Measurements from ENCODE around the gene RPL31.

DNA sequence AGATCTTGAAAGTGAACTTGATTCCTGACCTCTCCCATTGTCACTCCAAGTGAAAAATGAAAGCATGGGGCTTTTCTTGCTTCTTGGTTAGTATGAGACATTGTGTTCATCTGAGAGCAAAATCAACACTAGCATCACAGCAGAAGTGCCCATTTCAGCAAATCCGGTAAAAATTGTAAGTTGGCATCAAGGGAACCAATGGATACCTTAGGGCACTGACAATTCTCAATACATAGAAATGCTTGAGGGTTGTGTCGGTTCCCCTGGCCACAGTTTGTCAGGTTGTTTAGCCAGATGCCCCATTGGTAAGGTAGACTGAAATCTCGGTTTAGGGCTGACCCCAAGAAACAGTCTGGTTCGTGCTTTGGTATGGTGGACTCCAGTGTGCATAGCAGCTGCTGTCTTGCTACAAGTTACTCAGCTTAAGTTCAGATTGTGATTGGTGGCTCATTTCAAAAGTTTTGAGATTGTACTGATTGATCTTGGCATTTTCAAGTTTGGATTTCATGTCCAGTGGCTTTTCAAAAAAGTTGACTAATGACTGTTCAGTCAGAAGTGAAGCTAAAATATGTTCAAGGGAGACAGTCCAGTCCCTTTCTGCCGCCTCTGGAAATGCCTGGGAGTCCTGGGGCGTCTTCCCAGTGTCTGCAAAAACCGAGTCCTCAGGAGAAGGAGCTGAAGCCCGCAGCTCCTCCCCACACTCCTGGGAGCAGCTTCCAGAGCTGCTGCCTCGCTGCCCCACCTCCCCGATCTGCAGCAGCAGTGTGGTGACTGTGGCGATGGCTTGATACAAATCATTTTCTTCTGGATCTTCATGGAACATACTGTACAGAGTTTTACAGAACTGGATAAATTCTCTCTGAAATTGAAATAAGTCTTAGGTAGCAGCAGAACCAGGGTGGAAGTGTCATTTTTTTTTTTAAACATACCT, 5.6 kb downstream of the RPL31 start:
- TF ChIP-seq, protein P1, sequence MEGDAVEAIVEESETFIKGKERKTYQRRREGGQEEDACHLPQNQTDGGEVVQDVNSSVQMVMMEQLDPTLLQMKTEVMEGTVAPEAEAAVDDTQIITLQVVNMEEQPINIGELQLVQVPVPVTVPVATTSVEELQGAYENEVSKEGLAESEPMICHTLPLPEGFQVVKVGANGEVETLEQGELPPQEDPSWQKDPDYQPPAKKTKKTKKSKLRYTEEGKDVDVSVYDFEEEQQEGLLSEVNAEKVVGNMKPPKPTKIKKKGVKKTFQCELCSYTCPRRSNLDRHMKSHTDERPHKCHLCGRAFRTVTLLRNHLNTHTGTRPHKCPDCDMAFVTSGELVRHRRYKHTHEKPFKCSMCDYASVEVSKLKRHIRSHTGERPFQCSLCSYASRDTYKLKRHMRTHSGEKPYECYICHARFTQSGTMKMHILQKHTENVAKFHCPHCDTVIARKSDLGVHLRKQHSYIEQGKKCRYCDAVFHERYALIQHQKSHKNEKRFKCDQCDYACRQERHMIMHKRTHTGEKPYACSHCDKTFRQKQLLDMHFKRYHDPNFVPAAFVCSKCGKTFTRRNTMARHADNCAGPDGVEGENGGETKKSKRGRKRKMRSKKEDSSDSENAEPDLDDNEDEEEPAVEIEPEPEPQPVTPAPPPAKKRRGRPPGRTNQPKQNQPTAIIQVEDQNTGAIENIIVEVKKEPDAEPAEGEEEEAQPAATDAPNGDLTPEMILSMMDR (IDR thresholded peaks at IDR 0.05) = no peak
- TF ChIP-seq POLR2A (IDR thresholded peaks at IDR 0.05) = no peak
- TF ChIP-seq POLR2AphosphoS5 (IDR thresholded peaks at IDR 0.05) = peak in 1 of 3 donors; percentile 18

All from stomach (tissue), 4 donors.